Ramos (cell line): ENCODE measurements around the gene FOLR2.

Experiments
- in situ Hi-C: fragments of 300-500 bp; cut with MboI; formaldehyde crosslinking; loops from one replicate; pipeline ENCODE4 v1.14.3; 2022; ENCODE audit warnings: low sequenced_read_pairs; ENCODE audit not compliant: unreplicated experiment

Gene FOLR2

GRCh38 chr11:72229336-72229924, 12.8 kb downstream of the FOLR2 start:
- in situ Hi-C loops, result no loop called here

- in situ Hi-C loops, result no loop called here
Measured at GRCh38 chr11:72229925-72230763, 13.6 kb downstream of the FOLR2 start.

GRCh38 chr11:72230764-72231365, 14.3 kb downstream of the FOLR2 start:
- in situ Hi-C loops, result no loop called here

GRCh38 chr11:72231396-72232259, 15.0 kb downstream of the FOLR2 start:
- in situ Hi-C loops, result no loop called here

- in situ Hi-C loops, result no loop called here
Measured at GRCh38 chr11:72232260-72233055, 15.9 kb downstream of the FOLR2 start.

GRCh38 chr11:72233056-72233772, 16.6 kb downstream of the FOLR2 start:
- in situ Hi-C loops, result no loop called here

GRCh38 chr11:72233773-72234513, 17.3 kb downstream of the FOLR2 start:
- in situ Hi-C loops, result no loop called here

- in situ Hi-C loops, result no loop called here
Measured at GRCh38 chr11:72234514-72234830, 17.9 kb downstream of the FOLR2 start.

- in situ Hi-C loops, result no loop called here
Measured at GRCh38 chr11:72234920-72235319, 18.3 kb downstream of the FOLR2 start.

- in situ Hi-C loops, result no loop called here
Measured at GRCh38 chr11:72235351-72236057, 18.9 kb downstream of the FOLR2 start.

GRCh38 chr11:72236083-72236697, 19.6 kb downstream of the FOLR2 start:
- in situ Hi-C loops, result no loop called here

GRCh38 chr11:72236774-72237111, 20.1 kb downstream of the FOLR2 start:
- in situ Hi-C loops, result no loop called here

- in situ Hi-C loops, result no loop called here
Measured at GRCh38 chr11:72237112-72237931, 20.7 kb downstream of the FOLR2 start.

GRCh38 chr11:72238040-72238450, 21.5 kb downstream of the FOLR2 start:
- in situ Hi-C loops, result no loop called here

GRCh38 chr11:72238492-72239312, 22.1 kb downstream of the FOLR2 start:
- in situ Hi-C loops, result no loop called here

GRCh38 chr11:72239313-72239848, 22.8 kb downstream of the FOLR2 start:
- in situ Hi-C loops, result no loop called here
